Kidney glomerular epithelial cell (primary cell): ENCODE measurements around the gene TBC1D14.
A peak's percentile ranks its signal among the peaks of the same experiment; 100 is the strongest.
"Not testable (repeated sequence)": the region's sequence is repeated elsewhere in the genome, so short reads cannot be mapped to it uniquely, and the experiment has no call there.

Source experiments
- DNase-seq: peaks from one replicate; lab custom pipeline; 2025; lab: John Stamatoyannopoulos, UW

Gene TBC1D14

DNA sequence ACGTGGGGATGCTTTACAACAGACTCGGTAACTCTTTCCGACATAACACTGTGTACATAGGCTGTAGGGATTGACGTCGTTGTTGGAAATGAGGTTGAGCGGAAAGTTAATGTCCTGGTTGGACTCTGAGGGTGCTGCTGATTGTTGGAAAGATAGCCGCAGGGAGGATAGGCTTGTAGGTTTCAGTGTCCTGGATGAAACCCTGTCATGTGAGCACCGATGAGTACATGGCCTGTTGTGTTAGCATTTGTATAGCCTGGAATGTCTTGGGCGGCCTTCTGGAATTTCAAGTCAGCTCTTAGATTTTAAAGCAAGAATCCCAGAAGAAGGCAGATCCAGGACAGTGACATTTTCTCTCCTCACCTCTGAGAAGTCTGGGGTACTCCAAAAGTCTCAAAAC, 63.3 kb downstream of the TBC1D14 start:
- no peak for DNase-seq

DNA sequence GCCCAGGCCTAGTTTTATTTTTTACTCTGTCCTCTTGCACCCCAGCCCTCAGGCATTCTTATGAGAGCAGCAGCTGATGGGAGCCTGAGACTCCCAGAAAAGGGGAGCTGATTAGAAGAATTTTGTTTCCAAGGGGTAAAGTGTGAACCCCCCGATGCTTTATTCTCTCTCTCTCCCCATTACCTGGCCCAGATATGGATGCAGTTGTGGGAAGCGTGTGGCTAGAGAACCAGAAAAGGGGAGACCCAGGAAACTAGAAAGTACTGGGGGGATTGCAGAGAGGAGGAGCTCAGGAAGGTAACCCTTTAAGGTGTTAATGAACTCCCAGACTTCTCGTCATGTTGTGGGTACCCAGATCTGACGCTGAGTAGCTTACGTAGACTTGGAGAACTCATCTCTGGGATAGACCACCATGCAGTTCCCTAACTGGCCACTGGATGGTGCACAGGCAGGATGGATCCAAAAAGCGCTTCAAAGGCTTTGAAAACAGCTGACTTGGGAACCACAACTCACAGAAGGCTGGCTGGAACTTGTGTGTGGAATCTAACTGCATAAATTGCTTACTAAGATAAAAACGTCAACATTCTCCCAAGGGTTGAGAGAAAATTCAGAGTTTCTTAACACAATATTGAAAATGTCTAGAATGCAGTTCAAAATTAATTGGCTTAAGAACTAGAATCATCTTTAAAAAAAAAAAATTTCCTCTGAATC, 64.7 kb downstream of the TBC1D14 start:
- DNase-seq, result peak; percentile 74

DNA sequence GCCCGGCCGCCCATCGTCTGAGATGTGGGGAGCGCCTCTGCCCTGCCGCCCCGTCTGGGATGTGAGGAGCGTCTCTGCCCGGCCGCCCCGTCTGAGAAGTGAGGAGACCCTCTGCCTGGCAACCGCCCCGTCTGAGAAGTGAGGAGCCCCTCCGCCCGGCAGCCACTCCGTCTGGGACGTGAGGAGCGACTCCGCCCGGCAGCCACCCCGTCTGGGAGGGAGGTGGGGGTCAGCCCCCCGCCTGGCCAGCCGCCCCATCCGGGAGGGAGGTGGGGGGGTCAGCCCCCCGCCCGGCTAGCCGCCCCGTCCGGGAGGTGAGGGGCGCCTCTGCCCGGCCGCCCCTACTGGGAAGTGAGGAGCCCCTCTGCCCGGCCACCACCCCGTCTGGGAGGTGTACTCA, 68.2 kb downstream of the TBC1D14 start:
- DNase-seq, result not testable (repeated sequence)

DNA sequence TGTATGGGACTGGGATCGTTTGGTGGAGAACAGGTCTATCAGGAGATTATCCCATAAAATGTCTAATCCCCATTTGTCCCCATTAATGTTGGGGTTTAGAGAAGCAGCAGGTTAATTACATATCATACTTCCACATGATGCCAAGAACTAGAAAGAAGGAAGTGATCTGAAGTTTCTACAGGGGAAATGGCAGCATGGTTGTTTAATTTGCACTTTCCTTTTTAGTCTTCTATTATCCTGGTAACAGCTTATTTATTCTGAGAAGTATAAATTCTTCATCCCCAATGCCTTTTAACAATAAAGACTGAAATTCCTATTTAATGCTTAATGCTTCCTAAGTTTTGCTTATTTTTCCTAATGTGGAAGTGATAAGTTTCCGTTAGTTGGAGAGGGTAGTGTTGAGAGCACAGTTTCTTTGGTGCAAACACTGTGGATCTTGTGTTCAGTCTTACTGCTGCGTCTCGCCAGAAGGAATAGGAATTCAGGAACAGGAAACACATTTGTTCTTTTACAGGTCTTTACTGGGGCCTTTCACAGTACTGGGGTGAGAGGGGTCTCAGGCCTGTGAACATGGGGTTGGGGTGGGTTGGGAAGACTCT, 74.0 kb downstream of the TBC1D14 start:
- DNase-seq, result no peak

DNA sequence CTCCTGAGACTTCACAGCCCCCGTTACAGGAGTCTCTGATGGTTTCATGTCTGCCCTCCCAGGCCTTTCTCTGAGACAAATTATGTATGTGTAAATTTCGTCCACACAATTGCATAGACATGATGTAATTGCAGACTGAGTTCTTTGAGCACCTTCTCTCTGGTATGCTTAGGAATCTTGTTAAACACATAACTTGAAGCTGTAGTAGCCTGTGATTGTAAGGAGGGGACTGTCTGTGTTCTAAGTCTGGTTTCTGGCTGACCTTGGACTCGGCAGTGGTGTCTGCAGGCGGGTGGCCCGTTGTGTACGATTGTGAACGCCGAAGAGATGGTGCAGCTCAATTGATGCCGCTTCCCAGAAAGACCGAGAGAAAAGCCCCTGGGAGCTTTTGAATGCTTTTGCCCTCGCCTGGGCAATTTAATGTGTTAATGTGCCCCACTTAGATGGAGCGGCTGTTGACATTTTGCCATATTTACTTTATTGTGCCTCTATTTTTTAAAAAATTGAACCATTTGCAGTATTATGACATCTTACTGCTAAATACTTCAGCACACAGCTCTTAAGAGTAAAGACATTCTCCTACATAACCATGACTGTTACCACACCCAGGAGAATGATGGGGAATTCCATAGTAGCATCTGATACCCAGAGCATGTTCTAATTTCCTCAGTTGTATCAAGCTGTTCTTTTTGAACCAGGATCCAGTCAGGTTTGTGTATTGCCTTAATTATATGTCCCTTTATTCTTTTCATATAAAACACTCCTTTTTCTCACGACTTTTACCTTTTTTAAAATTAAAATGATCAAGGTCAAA, 75.2 kb downstream of the TBC1D14 start:
- no peak for DNase-seq

DNA sequence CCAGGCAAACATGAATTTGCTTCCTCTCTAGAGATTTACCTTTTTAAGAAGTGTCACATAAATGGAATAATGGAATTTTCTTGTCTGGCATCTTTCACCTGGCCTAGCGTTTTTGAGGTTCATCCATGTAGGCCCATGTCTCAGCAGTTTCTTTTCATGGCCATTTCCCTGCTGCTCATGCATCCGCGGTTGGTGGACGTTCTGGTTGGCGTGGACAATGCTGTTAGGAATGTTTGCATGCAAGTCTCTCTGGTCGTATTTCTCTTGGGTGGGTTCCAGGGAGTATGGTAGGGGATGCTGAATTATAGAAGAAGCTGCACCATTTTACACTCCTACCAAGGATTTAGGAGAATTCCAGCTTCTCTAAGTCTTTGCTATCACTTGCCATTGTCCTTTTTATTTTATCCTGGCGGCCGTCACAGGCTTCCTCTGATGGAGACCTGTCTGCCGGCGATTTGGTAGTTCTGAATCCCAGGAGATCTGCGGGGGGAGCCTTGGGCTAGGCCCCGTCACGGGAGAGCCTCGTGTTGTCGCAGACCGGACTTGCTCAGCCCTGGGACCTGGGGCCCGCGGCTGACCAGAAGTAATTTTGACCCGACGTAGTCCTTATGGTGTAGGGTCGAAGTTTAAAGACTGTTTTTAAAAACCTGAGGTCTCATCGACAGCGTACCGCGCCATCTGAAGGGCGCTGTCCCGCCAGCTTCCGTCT, 76.6 kb downstream of the TBC1D14 start:
- no peak for DNase-seq

DNA sequence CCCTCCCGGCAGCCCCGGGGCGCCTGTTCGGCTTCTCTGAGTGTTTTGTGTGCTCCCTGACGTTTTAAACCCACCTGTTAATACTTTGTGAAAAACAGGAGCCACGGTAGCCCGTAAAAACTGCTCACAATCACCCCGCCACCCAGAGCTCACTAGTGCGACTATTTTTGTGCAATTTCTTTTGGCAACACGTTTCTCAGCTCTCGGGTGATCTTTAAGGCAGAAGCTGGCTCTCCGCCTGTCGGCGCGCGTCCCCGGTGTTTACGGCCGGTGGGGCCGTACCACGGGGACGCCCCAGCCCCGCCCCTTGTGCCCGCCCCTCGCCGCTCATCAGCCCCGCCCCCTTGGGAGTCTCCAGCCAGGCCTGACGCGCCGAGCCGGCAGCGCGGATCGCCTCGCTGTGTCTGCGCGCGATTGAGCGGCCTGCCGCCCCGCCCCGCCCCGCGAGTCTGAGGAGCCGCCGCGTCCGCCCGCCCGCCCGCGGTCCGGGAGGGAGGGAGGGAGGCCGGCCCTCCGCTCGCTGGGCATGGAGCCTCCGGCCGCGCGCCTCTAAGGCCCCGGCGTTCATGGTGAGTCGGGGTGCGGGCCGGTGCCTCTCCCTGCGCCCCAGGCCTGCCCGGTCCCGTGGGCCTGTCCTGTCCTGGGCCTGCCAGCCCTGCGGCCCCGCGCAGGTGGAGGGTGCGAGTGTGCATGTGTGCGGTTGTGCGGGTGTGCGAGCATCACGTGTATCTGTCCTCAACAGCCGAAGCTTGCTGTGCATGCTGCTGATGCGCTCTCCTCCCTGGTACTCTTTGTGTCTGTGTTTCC, 77.4 kb downstream of the TBC1D14 start:
- DNase-seq, result peak; percentile 54

DNA sequence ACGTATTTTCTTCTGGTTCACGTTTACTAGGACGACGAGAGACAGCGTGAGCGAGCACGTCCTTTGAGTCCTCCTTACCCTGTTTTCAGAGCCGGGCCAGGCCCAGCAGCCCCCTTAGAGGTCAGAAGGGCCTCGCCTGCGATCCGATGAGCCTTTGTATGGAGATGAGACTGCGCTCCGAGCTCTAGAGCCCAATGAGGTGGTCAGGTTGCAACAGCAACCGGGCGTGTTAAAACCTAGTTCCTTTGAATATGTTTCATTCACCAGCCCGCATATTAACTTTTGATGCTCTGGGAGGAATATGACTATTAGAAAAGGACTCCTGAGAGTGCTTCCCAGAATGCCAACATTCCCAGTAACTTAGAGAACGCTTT, 77.9 kb downstream of the TBC1D14 start:
- peak; percentile 20 for DNase-seq

DNA sequence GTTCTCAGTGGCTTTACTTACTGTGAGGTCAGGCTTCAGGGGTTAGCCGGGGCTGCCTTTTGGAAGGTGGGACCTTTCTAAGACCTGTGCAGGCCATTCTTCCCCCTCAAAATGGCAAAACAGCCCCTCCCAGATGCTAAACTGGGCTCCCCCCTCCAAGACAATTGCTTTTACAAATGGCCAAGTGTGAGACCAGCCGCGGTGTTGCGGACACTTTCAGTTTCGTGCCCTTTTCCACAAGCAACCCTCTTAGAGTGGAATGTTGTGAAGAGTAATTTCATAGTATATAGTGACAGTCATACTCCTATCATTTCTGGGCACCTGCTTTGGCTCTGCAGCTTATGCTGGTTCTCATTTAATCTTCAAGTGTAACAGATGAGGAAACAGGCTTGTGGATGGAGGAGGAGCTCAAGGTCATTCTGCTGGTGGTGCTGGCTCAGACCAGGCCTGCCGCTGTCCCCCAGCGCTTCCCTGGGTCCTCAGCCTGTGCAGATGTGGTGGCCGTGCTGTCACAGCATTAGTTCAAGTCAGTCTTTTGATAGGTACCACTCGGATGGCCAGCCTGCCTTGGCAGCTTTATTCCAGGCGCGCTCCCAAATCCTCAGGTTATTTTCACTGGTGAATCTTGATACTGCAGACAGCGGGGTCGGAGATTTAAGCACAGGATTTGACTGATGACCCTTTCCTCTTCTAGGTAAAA, 78.5 kb downstream of the TBC1D14 start:
- no peak for DNase-seq

DNA sequence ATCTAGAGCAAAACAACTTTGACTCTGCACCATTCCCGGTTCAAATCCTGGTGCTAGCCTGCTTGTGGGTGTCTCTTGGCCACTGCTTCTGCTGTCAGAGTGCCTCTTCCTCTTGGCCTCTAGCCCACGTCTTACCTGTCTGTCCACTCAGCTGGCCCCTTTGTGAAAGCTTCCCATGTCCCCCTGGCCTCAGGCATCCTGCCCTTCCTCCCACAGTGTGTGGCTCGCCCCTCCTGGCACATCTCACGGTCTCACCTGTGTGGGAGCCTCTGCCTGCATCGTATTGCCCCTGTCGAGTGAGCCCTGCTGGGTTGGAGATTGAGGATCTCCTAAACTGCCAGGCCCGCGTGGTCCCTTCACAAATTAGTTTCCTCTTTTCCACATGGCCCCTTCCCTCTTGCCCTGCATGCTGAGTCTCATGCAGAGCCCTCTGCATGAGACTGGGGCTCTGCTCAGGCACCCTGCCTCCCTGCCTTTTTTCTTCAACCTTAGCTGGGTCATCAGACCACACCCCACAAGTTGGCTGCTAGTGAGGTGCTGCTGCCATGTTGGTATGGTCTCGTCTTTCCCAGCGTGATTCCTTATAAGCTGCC, 79.8 kb downstream of the TBC1D14 start:
- no peak for DNase-seq

DNA sequence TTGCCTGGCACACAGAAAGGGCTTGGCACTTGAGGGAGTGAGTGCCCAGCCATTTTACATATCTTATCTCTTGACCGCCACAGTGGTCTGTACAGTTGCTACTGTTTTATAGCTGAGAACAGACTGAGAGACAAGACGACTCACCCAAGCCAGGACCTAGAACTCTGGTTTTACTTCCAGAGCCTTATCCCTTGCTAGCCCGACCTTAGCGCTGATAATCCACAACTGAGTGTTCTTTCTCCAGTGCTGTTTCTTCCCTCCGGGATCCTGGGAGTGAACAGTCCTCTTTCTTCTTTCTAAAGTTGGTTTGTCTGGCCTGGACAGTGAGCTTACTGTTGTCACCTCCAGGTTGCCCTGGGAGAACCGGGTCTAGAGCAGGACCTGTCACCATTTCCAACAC, 81.0 kb downstream of the TBC1D14 start:
- no peak for DNase-seq

DNA sequence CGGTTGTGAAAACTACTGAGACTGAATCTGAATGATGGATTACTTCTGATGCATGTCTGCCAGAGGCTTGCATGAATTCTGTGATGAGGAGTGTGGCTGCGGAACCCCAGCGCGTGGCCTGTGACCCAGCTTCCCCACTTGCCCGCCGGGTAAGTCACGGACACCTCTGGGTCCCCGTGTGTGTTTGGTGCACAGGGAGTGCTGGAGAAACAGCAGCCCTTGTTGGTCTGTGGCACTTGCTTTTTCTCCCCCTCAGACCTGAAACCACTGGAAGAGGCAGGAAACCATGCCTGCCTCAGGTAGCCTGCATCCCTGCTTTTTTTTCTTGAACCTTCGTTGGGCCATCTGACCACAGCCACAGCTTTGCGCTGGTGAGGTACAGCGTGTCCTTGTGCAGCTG, 81.6 kb downstream of the TBC1D14 start:
- no peak for DNase-seq

DNA sequence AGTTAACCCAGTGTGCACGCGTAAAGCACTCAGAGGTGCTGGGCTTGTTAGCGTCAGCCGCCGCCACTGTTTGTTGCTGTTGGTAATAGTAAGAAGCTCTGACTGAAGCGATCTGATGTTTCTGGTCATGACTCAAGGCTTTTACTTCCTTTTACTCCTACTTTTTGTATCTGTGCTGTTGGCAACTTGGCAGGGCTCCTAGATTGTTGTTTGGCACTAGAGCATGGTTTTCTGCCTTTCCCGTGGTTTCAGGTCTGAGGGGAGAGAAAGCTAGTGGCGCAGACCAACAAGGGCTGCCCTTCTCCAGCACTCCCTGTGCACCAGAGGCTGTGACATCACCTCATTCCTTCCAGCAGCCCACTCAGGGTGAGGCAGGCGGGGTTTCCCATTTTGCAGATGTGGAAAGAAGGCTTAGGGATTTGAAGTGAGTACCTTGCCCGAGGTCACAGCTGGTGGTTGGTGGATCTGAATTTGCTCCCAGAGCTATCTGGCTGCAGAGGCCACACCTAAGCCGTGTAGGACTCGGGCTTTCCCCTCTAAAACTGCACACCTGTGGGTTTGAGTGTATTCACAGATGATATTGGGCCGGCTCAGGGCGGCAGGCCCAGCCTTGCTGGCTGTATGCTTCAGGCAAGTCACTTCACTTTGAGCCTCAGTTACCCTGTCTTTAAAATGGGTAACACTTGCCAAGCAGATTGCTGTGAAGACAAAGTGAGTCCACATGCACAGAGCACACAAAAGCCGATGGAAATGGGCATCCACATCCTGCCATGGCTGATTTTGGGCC, 82.3 kb downstream of the TBC1D14 start:
- DNase-seq, result peak; percentile 93

DNA sequence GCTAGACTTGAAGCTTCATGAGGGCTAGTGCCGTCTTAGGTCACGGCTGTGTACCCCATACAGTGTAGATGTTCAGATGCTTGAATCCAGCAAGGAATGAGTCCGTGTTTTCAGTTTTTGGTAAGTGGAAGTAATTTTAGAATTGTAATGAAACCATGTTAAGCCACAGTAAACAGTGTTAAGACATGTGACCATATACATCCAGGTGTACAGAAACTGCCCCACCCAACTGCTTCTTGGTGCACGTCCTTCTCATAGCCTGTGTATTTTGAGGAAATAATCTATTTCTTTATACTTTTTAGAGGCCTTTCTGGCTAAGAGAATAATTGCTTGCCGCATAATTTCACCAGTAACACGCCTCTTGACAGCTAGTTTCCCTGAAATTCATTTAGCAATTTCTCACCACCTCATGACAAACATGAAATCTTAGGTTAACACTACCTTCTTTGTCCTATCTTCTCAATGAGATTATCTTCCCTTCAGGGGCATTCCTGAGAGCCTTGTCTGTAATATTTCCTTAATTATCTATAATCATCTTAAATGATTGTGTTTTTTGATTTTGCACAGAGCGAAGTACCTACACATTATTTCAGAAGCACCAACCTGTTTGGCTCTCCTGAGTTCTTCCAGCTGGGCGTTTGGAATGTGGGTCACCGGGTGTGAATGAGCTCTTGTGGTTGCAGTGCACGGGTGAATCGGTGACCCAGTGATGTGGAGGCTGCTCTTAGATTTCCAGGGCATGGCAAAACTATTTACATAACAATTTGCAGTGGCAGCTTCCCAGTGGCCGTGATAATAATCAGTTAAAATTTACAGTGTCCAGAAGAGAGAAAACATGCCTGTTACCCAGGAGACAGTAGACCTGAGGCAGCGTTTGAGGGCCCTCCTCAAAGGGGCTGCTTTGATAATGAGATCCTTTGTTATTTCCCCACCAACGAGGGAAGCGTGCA, 83.4 kb downstream of the TBC1D14 start:
- DNase-seq, result peak; percentile 60

DNA sequence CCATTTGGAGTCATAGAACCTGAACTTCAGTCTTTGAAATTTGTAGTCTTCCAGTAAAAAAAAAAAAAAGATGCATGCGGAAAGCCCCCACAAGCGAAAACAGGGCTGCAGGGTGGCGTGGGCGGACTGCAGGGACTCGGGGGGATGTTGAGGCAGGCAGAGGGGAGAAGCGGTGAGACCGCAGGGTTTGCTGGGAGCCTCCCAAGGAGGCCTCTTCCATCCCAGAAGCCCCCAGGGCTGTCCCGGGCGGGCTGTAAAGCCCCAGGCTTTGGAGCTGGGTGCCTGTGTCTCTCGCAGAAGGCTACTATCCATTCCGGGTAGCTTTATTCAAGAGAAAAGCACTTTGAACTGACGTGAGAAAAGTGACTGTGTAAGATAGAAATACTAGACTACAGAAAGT, 86.9 kb downstream of the TBC1D14 start:
- no peak for DNase-seq

DNA sequence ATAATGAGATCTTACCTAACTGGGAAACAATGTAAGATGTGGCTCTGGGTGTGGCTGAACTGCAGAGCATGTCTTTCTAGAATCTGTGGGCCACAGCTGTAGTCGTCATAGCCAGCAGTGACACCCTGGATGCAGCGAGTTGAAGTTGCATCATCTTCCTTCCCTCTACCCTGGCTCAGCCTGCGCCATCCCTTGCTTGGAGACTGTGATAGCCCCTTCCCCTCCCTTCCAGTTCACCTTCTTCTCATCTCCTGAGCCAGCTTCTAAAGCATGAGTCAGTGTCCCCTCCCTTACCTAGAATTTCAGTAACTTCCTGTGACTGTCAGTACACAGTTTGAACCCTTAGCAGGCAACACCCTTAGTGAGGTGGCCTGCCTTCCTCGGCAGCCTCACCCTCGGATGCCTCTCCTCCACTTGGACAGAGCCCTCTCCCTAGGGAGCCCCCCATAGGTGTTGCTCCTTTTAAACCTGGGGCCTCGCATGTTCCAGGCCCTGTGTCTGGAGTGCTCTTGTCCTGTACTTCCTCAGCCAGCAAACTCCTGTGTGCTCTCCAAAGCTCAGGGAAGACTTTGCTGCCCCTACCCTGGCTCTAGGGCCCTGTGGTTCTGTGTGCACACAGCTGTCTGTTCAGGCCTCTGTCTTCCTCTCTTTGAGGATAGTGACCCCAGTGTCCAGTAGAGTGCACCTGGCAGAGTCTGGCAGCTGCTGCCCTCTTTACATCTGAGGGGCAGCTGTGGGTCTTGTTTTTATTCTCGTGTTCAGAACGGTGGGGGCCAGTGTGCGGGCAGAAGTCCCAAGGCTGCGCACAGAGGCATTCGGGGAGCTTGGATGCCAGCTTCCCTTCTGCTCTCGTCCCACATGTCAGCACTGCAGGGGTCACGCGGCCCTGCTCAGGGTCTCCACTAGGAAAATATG, 89.8 kb downstream of the TBC1D14 start:
- no peak for DNase-seq

DNA sequence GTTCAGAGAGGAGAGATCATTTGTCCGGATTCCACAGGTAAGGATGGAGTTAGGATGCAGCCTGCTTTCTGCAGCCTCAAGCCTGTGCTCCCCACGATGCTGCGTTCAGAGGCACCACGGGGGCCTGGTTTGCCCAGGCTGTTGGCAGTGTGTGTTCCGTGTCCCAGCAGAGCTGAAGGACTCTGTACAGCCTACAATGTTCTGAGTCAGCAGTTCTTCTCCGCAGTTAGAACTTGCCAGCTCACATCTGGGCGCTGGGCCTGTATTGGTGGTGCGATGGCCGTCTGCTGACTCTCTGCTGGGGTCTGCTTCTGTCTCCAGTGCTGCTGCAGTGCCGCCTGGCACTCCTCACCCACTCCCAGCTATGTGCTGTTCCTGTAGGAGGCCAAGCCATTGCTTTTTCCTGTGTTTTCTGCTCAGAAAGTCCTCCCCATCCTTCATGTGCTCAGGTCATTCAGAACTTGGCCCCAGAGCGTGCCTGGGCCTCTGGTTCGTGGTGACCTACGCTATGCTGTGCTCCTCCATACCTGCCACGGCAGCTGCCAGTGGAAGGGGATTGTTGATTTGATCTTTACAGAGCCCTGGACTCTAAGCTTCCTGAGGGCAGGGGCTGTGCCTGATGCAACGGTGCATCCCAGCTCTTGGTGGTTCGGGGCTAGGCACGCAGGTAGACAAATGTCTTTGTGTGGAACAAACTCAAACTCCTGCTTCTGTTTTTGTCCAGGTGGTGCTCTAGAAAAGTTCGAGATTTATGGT, 91.0 kb downstream of the TBC1D14 start:
- no peak for DNase-seq
